ENCODE data around the gene SAMD11. TPM values are rescaled to one million over a fixed set of nuclear protein-coding genes. Genes with fewer than 3 reads are reported as not detected.

Gene SAMD11
- total and polyA plus RNA-seq, 2 of the 13 experiments (the other 11 are each of a cell fraction or from before 2014, with no cell fraction given) = 0.11 TPM; not detected in 1

DNA sequence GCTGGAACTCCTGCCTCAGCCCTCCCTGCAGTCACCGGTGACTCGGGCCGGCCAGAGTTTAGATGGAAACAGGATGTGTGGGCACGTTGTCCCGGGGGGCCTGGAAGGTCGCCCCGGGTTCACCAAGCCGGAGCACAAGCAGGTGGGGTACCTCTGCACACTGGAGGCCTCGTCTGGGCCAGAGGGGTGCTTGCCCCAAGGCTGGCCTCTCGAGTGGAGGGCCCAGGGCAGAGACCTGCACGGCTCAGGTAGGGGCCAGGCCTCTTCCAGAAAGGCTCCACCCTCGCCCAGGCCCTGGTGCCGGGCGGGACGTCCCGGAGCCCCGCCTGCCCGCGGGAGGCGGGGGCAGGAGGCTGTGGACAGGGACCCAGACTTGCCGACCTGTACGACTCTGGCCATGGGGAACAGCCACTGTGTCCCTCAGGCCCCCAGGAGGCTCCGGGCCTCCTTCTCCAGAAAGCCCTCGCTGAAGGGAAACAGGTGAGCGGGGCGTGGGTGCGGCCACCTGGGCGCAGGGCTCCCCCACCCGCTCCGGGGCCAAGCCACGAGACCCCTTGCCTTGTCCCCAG, 42.5 kb downstream of the SAMD11 start, which contains the start of gene PLEKHN1 (continued):
- TF ChIP-seq, protein P1, sequence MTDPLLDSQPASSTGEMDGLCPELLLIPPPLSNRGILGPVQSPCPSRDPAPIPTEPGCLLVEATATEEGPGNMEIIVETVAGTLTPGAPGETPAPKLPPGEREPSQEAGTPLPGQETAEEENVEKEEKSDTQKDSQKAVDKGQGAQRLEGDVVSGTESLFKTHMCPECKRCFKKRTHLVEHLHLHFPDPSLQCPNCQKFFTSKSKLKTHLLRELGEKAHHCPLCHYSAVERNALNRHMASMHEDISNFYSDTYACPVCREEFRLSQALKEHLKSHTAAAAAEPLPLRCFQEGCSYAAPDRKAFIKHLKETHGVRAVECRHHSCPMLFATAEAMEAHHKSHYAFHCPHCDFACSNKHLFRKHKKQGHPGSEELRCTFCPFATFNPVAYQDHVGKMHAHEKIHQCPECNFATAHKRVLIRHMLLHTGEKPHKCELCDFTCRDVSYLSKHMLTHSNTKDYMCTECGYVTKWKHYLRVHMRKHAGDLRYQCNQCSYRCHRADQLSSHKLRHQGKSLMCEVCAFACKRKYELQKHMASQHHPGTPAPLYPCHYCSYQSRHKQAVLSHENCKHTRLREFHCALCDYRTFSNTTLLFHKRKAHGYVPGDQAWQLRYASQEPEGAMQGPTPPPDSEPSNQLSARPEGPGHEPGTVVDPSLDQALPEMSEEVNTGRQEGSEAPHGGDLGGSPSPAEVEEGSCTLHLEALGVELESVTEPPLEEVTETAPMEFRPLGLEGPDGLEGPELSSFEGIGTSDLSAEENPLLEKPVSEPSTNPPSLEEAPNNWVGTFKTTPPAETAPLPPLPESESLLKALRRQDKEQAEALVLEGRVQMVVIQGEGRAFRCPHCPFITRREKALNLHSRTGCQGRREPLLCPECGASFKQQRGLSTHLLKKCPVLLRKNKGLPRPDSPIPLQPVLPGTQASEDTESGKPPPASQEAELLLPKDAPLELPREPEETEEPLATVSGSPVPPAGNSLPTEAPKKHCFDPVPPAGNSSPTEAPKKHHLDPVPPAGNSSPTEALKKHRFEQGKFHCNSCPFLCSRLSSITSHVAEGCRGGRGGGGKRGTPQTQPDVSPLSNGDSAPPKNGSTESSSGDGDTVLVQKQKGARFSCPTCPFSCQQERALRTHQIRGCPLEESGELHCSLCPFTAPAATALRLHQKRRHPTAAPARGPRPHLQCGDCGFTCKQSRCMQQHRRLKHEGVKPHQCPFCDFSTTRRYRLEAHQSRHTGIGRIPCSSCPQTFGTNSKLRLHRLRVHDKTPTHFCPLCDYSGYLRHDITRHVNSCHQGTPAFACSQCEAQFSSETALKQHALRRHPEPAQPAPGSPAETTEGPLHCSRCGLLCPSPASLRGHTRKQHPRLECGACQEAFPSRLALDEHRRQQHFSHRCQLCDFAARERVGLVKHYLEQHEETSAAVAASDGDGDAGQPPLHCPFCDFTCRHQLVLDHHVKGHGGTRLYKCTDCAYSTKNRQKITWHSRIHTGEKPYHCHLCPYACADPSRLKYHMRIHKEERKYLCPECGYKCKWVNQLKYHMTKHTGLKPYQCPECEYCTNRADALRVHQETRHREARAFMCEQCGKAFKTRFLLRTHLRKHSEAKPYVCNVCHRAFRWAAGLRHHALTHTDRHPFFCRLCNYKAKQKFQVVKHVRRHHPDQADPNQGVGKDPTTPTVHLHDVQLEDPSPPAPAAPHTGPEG (CRISPR knock-in tag; IDR thresholded peaks at IDR 0.05) = 0 out of 2 replicates have a peak, but pooled peaks have one; percentile 2
- TF ChIP-seq CAMTA2 (CRISPR knock-in tag; IDR thresholded peaks at IDR 0.05; ENCODE audit: borderline replicate concordance) (no peak), ZNF501 (CRISPR knock-in tag; IDR thresholded peaks at IDR 0.05) (peak; percentile 71), SMAD1 (CRISPR knock-in tag; IDR thresholded peaks at IDR 0.05; ENCODE audit: borderline replicate concordance, low read depth) (0 out of 2 replicates have a peak, but pooled peaks have one; percentile 24), ZNF616 (CRISPR knock-in tag; IDR thresholded peaks at IDR 0.05; ENCODE audit: low read depth) (no peak), ZNF543 (CRISPR knock-in tag; IDR thresholded peaks at IDR 0.05) (no peak), SIX1 (CRISPR knock-in tag; IDR thresholded peaks at IDR 0.05; ENCODE audit: borderline replicate concordance) (no peak), KLF16 (CRISPR knock-in tag; IDR thresholded peaks at IDR 0.05) (0 out of 4 replicates have a peak, but pooled peaks of 1 of the 2 experiments have one; percentile 4), PTBP1 (IDR thresholded peaks at IDR 0.05; ENCODE audit: low read depth, low read length, poor library complexity, severe bottlenecking) (no peak), AGO1 (IDR thresholded peaks at IDR 0.05; ENCODE audit: low read depth, low read length, poor library complexity, severe bottlenecking) (no peak), ZNF615 (CRISPR knock-in tag; IDR thresholded peaks at IDR 0.05; ENCODE audit: borderline replicate concordance) (no peak), SRY (CRISPR knock-in tag; IDR thresholded peaks at IDR 0.05) (0 out of 2 replicates have a peak, but pooled peaks have one; percentile 6), SP5 (CRISPR knock-in tag; IDR thresholded peaks at IDR 0.05; ENCODE audit: borderline replicate concordance, low read depth) (no peak), GABPB1 (CRISPR knock-in tag; IDR thresholded peaks at IDR 0.05) (peak; percentile 54; the same call in 1 of the 2 replicates)
- TF ChIP-seq, protein P2, sequence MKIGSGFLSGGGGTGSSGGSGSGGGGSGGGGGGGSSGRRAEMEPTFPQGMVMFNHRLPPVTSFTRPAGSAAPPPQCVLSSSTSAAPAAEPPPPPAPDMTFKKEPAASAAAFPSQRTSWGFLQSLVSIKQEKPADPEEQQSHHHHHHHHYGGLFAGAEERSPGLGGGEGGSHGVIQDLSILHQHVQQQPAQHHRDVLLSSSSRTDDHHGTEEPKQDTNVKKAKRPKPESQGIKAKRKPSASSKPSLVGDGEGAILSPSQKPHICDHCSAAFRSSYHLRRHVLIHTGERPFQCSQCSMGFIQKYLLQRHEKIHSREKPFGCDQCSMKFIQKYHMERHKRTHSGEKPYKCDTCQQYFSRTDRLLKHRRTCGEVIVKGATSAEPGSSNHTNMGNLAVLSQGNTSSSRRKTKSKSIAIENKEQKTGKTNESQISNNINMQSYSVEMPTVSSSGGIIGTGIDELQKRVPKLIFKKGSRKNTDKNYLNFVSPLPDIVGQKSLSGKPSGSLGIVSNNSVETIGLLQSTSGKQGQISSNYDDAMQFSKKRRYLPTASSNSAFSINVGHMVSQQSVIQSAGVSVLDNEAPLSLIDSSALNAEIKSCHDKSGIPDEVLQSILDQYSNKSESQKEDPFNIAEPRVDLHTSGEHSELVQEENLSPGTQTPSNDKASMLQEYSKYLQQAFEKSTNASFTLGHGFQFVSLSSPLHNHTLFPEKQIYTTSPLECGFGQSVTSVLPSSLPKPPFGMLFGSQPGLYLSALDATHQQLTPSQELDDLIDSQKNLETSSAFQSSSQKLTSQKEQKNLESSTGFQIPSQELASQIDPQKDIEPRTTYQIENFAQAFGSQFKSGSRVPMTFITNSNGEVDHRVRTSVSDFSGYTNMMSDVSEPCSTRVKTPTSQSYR (CRISPR knock-in tag; IDR thresholded peaks at IDR 0.05; ENCODE audit: borderline replicate concordance) = no peak
- TF ChIP-seq, protein P3, sequence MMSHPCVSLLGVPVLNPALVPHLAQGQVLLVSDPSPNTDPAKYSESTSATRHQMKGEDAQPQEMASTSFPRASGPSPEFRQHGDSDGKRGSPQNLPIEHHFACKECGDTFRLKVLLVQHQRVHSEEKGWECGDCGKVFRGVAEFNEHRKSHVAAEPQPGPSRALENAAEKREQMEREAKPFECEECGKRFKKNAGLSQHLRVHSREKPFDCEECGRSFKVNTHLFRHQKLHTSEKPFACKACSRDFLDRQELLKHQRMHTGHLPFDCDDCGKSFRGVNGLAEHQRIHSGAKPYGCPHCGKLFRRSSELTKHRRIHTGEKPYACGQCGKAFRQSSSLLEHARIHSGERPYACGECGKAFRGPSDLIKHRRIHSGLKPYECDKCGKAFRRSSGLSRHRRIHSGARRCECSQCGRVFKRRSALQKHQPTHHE (CRISPR knock-in tag; IDR thresholded peaks at IDR 0.05; ENCODE audit: borderline replicate concordance) = 0 out of 2 replicates have a peak, but pooled peaks have one; percentile 82
- TF ChIP-seq, protein P4, sequence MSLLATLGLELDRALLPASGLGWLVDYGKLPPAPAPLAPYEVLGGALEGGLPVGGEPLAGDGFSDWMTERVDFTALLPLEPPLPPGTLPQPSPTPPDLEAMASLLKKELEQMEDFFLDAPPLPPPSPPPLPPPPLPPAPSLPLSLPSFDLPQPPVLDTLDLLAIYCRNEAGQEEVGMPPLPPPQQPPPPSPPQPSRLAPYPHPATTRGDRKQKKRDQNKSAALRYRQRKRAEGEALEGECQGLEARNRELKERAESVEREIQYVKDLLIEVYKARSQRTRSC (CRISPR knock-in tag; IDR thresholded peaks at IDR 0.05; ENCODE audit: low read depth) = no peak

Measured in HepG2 (cell line).